Loucy (cell line): ENCODE measurements around the gene TMEM181.

Source experiments
- EZH2phosphoT487 ChIP-seq: fragments of 200-600 bp; IDR thresholded peaks from 2 replicates; pipeline ENCODE4 v1.6.1; 2018; ENCODE audit warnings: antibody characterized with exemption, mild to moderate bottlenecking, moderate library complexity, borderline replicate concordance
- TF ChIP-seq, protein P1 (sequence below): fragments of 200-600 bp; sonication (generic); conservative IDR thresholded peaks from 2 replicates; pipeline ENCODE4 v1.5.1; 2014; ENCODE audit warnings: mild to moderate bottlenecking, antibody characterized with exemption, low read length

- TF ChIP-seq, protein P1, sequence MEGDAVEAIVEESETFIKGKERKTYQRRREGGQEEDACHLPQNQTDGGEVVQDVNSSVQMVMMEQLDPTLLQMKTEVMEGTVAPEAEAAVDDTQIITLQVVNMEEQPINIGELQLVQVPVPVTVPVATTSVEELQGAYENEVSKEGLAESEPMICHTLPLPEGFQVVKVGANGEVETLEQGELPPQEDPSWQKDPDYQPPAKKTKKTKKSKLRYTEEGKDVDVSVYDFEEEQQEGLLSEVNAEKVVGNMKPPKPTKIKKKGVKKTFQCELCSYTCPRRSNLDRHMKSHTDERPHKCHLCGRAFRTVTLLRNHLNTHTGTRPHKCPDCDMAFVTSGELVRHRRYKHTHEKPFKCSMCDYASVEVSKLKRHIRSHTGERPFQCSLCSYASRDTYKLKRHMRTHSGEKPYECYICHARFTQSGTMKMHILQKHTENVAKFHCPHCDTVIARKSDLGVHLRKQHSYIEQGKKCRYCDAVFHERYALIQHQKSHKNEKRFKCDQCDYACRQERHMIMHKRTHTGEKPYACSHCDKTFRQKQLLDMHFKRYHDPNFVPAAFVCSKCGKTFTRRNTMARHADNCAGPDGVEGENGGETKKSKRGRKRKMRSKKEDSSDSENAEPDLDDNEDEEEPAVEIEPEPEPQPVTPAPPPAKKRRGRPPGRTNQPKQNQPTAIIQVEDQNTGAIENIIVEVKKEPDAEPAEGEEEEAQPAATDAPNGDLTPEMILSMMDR = no peak
- TF ChIP-seq EZH2phosphoT487 = no peak
Measured at GRCh38 chr6:158514991-158515390, 44.9 kb upstream of the TMEM181 start.
